HG03571 (cell line): ENCODE results near the gene ISG20L2.

Source experiments
- ATAC-seq: cut with Tn5 transposase; IDR thresholded peaks from one replicate; pipeline ENCODE4 v1.9.1; 2021; ENCODE audit not compliant: unreplicated experiment

Gene ISG20L2

DNA sequence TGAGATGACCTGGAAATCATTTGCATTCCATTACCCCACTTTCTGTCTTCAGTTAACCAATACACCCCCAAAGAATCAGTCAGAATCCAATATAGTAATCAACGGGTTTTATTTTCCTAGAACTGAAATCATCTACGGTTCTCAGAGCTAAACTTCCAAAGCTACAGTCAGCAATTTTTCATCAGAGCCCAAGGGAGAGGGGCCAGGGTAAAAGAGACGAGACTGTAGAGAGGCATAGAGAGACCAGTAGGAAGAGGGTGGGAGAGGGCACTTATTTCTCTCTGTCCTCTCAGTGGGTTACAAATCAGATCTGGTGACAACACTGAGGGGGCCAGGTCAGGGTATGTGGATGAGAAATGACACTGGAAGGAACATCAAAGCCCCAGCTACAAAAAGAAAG, 13.5 kb upstream of the ISG20L2 start:
- no peak for ATAC-seq

DNA sequence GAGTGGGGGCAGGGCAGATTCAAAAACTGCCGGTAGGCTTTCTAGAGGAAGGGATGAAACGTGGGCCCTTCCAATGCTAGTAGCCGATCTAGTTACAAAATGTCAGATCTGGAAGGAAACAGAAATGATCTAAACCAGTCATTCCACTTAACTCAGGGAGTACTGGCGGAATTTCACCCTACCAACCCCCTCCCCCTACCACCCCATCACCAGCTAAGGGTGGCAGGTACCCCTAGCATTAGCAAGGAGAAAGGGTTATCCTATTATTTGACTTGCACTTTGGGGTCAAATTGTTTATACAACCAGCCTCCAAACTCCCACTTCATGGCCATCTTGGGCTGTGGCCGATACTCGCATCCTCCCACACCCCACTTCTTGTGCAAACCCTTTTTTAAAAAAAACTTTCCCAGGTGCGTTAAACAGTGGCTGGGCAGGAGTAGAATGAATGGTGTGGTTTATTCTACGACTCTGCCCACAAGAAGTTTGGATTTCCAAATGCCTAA, 13.0 kb upstream of the ISG20L2 start:
- ATAC-seq: no peak

DNA sequence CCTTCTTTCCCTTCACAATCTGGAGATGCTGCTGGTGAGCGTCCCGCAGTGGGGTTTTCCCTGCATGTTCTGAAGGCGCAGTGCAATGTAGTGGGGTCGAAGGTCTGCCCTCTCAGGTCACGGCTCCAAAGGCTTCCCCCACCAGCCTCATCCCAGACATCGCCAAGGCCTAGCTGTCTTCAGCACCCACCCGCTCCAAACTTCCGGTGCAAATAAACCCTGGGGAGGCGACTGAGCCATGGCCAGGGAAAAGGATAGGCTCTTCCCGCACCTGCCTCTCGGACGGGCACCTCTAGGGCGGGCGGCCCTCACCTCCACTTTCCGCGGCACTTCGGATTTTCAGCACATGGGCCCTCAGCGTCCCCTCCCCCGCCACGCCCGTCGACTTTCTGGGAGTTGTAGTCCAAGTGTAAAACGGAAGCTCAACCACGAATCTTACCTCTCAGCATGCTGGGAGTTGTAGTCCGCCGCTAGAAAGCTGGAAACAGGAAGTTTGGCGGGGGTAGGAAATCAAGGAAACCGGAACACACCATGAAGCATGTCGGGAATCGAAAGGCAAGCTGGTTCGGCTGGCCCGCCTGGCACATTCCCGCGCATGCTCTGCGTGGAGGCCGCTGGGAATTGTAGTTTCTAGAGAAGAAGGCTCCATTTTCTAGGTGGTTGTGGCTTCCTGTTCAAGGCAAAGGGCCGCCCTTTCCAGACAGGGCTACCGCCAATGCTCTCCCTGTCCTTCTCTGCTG, 12.3 kb upstream of the ISG20L2 start, which contains the start of gene MRPL24:
MRPL24 (minus strand) TSS at position 348 of the 740 bp plus-strand sequence. CDS start 2,384 bp downstream, outside the sequence.
- ATAC-seq: peak; percentile 73

GRCh38 chr1:156740237-156740740, 11.7 kb upstream of the ISG20L2 start:
- ATAC-seq: no peak

DNA sequence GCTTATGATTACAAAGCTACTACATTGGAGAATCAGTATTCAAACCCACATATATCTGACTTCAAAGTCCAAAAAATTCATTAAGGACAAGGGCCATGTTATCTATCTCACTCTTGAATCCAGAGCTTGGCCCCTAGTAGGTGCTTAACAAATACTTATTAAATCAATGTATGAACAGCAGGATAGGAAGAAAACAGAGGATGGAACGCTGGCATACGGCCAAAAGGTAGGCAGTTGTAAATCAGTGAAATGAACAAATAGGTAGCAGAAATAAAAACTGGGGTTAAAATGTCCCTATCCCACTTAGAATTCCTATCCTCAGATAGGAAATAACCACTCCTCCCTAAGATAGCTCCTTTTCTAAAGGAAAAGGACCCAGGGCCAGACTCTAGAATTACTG, 10.3 kb upstream of the ISG20L2 start:
- ATAC-seq: no peak

GRCh38 chr1:156738407-156738806, 9.8 kb upstream of the ISG20L2 start:
- no peak for ATAC-seq

- ATAC-seq: no peak
Measured at GRCh38 chr1:156733989-156734584, 5.5 kb upstream of the ISG20L2 start.

DNA sequence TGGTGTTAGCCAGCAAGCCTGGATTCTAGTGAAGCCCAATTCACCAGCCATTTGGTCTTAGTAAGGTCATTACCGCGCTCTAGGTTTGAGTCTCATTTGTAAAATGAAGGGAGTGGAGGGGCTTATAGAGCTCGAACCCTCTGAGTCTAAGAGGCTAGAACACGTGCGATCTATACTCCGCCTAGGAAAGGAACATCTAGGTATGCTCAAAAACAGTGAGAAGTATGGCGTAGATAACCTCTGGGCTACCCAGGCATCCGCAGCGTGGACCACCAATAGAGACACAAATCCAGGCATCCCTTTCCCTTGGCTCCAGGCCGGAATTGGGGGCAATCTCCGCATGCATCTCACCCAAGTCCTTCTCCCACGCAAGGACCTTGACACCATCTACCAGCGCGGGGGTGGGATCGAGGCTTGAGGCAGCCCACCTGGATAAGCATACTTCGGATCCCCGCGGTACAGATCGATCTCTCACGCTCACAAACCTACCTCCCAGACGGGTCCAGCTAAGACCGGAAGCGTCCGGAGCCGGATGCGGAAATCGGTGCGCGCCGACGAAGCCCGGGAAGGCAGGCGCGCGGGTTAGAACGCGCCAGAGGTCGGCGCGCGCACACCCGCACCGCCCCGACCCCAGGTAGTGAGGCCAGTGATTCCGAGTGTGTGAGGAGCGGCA, 504 bp downstream of the ISG20L2 start, which contains the start of gene METTL25B:
METTL25B (plus strand) TSS at position 544 of the 673 bp plus-strand sequence. CDS start 636 bp downstream, outside the sequence.
- peak; percentile 40 for ATAC-seq

GRCh38 chr1:156727492-156727891, 1.1 kb downstream of the ISG20L2 start:
- no peak for ATAC-seq

- ATAC-seq: no peak
Measured at GRCh38 chr1:156726549-156727226, 1.9 kb downstream of the ISG20L2 start.

GRCh38 chr1:156725683-156726280, 2.8 kb downstream of the ISG20L2 start:
- ATAC-seq: peak; percentile 29

DNA sequence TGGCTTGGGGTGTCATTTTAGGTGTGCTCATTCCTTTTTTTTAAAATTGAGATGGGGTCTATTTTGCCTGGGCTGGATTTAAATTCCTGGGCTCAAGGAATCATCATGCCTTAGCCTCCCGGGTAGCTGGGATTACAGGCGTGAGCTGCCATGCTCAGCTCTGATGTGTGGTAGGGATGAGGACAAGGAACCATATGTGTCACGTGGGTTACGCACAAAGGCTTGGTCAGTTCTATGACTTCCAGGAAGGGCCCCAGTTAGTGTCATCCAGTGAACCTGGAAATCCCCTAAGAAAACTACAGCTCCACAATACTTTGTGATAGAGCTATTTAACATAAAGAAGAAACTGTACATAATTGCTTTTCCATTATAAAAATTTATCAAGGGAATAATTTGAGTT, 7.0 kb downstream of the ISG20L2 start:
- no peak for ATAC-seq

- ATAC-seq: no peak
Measured at GRCh38 chr1:156721131-156721530, 7.4 kb downstream of the ISG20L2 start.

DNA sequence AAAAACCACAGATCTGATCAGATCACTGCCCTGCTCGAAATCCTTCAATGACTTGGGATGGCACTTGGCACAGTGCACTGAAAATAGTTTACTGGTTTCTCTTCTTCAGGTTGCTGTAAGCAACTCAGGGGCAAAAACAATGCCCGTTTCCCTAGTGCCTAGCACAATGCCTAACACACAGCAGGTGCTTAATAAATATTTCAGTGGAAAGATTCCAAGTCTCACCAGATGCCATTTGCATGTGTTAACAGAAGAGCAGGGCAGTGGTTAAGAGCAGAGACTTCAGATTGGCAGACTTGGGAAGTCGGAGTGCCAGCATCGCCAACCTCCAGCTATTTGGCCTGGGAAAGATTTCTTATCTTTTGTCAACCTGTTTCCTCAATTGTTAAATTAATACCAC, 11.2 kb downstream of the ISG20L2 start:
- ATAC-seq: no peak

DNA sequence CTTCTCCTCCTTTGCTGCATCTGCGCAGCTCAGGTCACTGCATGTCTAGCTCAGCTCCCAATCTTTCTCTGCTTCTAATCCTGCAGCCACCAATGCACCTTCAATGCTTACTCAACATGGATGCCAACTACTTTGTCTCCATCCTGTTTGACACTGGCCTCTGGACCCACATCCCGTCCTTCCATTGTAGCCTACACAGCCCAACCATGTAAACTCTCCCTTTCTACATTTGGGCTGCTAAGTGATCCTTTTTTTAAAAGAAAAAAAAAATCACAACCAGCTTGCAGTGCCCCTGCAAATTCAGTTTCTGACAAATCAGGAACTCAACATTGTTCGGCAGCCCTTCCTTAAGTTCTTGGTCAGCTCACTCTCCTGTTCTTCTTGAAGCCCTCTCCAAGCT, 13.7 kb downstream of the ISG20L2 start:
- no peak for ATAC-seq

DNA sequence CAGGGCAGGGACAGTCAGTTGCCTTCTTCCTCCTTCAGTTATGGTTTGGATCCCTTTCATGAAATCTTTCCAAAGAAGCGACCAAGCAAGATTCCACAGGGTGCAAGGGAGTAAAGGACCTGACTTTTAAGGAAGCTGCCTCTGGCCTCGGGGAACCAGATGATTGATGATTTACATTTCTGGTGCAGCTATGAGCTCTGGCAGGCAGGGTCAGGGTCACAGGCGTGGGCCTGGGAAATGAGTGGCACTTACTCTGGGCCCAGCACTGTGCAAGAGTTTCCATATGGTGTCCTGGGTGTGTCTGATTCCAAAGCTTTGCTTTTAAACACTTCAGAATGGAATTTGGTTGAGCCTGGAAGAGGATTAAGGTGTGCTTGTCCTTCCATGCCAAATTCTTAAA, 15.9 kb downstream of the ISG20L2 start:
- no peak for ATAC-seq

DNA sequence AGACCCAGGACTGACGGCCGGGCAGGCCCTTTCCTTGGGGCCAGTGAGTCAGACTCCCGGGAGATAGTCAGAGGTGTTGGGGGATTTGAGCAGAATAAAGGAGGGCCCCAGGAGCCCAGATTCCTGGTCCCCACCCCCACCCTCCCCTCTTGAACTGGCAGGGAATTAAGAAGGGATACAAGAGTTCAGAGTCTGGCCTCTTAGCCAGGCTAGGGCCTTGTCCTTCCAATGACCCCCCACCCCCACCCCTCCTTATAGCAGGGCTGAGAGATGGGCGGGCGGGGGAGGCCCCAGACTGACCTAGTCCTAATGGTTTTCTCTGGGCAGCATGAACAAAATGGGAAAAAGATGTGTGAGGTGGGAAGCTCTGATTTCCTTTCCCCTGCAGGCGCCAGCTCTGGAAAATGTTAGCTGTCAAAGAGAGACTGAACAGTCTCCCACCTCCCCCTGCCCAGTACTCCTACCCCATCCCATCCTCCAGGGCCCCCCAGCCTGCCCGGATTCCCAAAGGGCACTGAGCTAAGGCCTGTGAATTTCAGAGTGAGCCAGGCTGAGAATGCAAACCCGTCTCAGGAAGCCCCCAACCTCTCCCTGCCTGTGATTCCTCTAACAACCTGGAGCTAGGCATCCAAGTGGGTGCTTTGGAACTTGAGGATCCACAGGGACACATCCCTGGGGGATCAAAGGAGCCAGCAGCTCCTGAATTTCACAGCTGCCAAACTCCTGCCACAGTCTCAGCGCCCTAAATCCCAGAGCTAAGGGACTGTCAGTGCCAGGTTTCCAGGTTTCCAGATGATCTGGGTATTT, 17.4 kb downstream of the ISG20L2 start:
- ATAC-seq: no peak

GRCh38 chr1:156709757-156710489, 18.6 kb downstream of the ISG20L2 start:
- ATAC-seq: no peak

DNA sequence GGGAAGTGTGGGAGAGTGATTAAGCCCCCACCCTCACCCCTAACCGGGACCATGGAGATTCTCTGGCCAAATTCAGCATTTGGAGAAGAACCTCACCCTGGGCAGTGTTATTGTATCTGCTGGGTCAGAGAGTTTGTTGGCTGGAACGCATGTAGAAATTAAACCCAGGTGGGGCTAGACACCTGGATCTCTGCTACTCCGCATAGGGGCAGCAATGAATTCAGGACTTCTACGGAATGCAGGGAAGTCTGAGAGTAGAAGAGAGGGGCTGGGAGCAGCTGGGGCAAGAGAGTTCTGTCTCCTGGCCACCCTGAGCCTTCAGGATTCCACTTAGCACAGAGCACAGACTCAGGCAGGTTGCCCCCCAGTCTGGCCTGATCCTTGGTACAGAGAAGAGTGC, 19.5 kb downstream of the ISG20L2 start:
- no peak for ATAC-seq
